Measurements from ENCODE around the gene NECTIN2.
"Not testable (repeated sequence)": the region's sequence is repeated elsewhere in the genome, so short reads cannot be mapped to it uniquely, and the experiment has no call there.

The NECTIN2 gene

DNA sequence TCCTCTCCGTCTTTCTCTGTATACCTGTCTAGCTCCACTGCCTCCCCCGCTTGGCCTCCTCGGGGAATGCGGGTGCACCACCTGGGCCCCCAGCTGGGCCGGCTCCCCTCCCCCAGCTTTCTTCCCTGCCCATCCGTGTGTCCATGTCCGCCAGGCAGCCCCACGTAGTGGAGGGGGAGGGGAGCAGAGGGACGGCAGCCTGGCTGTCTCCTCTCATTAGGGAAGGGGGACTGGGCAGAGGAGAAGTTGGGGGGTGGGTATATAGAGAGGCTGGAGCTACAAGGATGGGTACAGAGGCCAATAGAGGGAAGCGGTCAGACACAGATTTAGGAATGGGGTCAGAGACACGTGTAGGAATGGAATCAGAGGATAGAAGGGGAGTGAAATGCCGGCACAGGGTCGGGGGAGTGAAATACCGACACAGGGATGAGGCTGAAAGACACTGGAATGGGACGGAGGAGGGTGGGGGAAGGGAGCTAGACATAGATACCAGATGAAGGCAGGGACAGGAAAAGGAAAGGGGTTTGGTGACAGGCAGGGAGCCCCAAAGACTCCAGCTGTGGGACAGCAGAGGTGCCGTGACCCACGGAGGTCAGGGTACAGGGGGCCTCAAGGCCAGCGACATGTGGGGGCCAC is 2.8 kb downstream of the NECTIN2 start:
- in situ Hi-C loops (cut with MboI; ENCODE audit: low sequenced_read_pairs) = no loop called here

DNA sequence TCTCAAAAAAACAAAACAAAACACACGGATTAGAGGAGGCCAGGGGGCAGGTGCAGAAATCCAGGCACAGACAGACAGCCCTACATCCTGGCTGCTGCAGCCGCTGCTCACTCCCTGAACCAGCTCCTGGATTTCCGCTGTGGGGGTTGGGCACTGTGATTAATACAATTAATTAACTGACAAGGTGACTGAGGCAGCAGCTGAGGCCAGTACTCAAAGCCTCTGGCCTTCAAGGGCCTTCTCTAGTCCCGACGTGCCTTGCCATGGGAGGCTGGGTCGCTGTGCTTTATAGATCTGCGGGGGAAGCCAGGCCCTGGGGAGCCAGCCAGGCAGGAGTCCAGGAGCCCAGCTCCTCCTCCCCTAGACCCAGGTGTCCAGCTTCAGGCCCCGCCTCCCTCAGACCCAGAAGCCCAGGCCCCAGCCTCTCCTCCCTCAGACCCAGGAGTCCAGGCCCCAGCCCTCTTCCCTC is 4.6 kb downstream of the NECTIN2 start:
- in situ Hi-C loops (cut with MboI; ENCODE audit: low sequenced_read_pairs) = no loop called here

DNA sequence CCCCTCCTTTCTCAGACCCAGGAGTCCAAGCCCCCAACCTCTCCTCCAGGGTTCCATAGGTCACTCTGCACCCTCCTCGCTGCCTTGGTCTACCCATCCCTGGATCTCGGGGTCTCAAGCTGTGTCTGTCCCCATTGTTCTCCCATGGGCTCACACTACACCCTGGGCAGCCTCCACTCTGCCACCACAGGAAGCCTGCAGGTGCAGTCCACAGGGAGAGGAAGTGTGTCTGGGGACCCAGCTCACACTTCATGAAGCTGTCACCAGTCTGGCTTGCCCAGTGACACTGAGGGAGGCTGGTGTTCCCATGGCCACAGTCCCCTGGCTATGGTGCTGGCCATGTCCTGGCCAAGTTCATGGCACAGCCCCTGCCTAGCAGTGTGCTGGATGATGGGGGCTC is 5.3 kb downstream of the NECTIN2 start:
- in situ Hi-C loops (cut with MboI; ENCODE audit: low sequenced_read_pairs) = no loop called here

DNA sequence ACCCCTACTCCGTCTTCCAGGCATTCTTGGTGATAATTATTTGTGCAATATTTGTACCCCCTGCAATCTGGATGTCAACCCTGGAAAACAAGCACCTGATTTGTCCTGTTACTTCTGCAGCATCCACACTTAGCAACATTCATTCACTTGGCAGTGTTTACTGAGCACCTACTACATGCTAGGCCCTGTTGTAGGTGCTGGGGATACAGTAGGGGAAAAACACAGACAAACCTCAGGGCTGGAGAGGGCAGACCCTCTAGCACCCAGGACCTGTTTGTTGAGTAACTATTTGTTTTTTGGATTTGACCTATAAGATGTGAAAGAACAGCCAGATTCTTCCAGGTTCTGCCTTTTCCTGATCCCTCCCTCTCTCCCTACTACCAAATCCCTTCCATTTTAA is 9.5 kb downstream of the NECTIN2 start:
- in situ Hi-C loops (cut with MboI; ENCODE audit: low sequenced_read_pairs) = no loop called here

DNA sequence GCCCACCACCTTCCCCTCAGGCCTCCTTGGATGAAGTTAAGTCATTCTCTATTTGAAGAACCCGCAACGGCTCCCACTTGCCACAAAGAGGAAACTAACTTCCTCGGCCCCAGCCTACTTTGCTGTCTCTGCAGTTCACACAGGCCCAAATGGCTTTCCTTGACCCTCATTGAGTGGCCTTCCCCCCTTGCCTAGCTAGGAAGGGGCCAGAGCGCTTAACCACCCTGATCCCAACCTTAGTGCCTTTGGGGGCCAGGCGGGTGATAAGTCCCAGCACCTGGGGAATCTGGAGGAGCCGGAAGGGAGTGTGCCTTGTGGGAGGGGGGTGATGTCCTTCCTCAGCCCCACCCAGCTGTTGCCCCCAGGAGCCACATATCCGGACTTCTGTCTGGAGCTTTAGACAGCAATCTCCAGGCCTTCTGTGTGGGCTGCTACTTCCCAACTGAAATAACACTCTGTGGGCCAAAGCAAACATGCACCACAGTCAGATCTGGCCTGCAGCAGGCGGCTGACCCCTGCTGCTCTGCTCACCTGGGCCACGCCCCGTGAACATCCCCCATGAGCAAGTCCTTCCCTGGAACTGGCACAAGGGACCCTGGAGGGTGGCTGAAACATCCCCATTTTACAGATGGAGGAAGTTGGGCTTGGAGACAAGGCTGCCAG is 10.5 kb downstream of the NECTIN2 start:
- in situ Hi-C loops (cut with MboI; ENCODE audit: low sequenced_read_pairs) = no loop called here

DNA sequence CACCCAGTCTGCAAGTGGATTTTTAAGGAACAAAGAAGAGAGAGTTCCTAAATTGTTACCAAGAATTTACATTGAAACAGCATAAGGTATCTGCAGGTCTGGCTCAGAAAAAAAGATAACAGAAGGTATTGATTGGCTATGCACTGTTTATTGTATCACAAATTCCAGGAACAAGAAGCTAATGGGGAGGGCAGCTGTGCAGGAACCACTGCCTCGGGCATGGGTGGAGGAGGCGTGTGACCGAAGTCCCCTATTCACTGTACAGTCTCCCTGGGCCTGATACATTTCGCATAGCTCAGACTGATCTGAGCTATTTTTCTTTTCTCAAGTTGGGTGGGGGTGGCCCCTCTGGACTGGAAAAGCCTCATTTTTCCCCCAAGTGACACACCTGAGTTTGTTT is 11.7 kb downstream of the NECTIN2 start:
- in situ Hi-C loops (cut with MboI; ENCODE audit: low sequenced_read_pairs) = no loop called here

DNA sequence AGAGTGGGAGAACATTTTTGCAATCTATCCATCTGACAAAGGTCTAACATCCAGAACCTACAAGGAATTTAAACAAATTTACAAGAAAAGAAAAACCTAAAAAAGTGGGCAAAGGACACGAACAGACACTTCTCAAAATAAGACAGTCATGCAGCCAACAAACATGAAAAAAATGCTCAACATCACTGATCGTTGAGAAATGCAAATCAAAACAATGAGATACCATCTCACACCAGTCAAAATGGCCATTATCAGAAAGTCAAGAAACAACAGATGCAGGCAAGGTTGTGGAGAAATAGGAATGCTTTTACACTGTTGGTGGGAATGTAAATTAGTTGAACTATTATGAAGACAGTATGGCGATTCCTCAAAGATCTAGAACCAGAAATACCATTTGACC is 15.5 kb downstream of the NECTIN2 start:
- in situ Hi-C loops (cut with MboI; ENCODE audit: low sequenced_read_pairs) = not testable (repeated sequence)

DNA sequence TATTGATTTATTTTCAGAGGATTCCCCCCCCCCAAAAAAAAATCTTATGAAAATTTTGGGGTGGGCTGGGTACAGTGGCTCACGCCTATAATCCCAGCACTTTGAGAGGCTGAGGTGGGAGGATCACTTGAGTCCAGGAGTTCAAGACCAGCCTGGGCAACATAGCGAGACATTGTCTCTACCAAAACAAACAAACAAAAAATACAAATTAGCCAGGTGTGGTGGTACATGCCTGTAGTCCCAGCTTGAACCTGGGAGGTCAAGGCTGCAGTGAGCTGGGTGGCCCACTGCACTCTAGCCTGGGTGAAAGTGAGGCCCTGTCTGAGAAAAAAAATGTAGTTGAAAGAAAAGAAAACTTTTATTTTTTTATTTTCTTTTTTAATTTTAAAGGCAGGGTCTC is 17.9 kb downstream of the NECTIN2 start:
- in situ Hi-C loops (cut with MboI; ENCODE audit: low sequenced_read_pairs) = no loop called here

DNA sequence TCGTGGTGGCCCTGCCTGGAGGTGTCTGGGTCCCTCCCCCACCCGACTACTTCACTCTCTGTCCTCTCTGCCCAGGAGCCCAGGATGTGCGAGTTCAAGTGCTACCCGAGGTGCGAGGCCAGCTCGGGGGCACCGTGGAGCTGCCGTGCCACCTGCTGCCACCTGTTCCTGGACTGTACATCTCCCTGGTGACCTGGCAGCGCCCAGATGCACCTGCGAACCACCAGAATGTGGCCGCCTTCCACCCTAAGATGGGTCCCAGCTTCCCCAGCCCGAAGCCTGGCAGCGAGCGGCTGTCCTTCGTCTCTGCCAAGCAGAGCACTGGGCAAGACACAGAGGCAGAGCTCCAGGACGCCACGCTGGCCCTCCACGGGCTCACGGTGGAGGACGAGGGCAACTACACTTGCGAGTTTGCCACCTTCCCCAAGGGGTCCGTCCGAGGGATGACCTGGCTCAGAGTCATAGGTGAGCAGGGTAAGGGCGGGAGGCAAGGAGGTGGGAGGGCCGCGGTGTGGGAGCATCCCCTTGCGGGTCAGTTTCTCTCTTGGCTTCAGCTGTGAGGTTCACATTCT is 19.2 kb downstream of the NECTIN2 start:
- in situ Hi-C loops (cut with MboI; ENCODE audit: low sequenced_read_pairs) = no loop called here

DNA sequence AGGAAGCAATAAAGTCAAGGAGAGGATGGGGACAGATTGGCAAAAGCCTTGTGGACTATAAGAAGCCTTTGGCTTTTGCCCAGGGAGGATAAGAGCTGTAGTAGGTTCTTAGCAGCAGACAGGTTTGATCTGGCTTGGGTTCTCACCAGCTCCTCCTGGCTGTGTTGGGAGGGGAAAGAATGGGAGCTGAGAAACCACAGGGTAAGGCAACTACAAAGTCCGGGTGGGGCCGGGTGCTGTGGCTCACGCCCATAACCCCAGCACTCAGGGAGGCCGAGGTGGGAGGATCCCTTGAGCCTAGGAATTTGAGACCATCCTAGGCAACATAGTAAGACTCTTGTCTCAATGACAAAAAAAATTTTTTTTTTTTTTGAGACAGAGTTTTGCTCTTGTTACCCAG is 20.6 kb downstream of the NECTIN2 start:
- in situ Hi-C loops (cut with MboI; ENCODE audit: low sequenced_read_pairs) = no loop called here

DNA sequence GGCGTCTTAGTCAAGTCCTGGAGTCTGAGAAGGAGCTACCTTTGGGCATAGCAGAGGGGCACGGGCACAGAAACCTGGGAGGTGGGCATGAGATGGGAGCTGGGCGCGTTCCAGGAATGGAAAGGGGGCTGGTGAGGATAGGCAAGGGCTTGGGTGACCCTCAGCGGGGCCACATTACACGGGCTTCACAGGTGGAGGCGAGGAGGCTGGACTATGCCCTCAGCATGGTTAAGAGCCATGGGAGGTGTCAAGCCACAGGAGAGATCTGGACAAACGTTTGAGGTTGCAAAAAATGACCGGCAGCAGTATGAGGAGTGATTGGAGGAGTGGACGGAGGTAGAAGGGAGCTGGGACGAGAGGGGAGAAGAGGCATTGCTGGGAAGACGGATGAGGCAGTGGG is 21.5 kb downstream of the NECTIN2 start:
- in situ Hi-C loops (cut with MboI; ENCODE audit: low sequenced_read_pairs) = no loop called here

DNA sequence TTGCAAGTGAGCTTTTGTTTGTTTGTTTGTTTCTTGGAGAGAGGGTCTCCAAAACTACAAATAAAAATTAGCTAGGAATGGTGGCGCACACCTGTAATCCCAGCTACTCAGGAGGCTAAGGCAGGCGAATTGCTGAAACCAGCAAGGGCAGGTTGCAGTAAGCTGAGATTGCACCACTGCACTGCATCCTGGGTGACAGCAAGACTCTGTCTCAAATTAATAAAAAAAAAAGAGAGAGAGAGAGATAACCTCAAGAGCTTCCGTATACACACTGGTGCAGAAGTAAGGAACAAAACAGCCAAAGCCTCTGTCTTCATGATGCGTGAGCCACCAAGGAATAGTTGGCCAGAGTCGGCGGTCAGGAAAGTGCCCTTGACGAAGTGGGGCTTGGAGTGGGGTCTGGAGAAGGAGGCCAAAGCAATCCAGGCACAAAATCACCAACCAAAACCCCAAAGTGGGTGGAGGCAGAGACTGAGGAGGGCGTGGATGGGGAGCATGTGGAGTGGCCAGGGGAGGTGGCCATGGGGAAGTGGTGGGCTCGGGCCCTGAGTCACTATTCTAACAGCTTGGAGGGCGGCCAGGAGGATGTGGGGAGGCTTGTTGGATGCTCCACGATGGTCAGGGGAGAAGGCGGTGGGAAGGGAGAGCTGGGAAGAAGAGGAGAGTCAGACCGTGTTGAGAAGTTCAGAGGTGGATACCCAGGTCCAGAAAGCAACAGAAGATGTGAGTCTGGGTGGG is 23.8 kb downstream of the NECTIN2 start:
- in situ Hi-C loops (cut with MboI; ENCODE audit: low sequenced_read_pairs) = no loop called here

DNA sequence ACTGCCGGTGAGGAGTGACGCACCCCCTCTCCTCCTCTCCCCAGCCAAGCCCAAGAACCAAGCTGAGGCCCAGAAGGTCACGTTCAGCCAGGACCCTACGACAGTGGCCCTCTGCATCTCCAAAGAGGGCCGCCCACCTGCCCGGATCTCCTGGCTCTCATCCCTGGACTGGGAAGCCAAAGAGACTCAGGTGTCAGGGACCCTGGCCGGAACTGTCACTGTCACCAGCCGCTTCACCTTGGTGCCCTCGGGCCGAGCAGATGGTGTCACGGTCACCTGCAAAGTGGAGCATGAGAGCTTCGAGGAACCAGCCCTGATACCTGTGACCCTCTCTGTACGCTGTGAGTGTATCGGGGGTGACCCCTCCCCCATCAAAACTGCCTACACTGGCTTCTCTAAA is 25.7 kb downstream of the NECTIN2 start:
- in situ Hi-C loops (cut with MboI; ENCODE audit: low sequenced_read_pairs) = no loop called here

DNA sequence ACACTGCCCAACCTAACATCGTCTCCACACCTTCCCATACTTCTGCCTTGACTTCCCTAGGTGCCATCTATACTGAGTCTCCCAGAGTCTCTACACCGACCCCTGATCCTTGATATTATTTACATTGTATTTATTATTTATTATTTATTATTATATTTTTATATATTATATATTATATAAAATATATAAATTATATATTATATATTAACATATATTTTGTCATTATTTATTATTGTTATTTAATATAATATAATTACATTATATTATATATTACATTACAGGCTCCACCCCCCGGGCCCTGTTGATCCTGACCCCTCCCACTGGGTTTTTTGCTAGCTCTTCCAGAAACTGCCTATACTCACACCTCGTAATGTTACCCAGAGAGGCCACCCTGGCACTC is 26.6 kb downstream of the NECTIN2 start:
- in situ Hi-C loops (cut with MboI; ENCODE audit: low sequenced_read_pairs) = no loop called here

DNA sequence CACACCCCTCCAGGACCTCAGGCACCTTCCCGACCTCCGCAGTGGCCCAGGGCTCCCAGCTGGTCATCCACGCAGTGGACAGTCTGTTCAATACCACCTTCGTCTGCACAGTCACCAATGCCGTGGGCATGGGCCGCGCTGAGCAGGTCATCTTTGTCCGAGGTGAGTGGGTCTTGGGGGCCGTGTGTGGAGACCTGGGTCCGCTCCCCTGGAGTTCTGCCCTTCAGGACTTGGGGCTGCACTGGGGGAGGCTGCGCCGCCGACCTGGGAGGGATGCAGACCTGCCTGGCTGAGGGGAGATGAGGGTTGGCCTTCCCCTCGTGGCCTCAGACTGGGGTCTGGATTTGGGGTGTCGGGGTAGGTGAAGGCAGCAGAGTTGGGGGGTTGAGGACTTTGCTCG is 28.2 kb downstream of the NECTIN2 start:
- in situ Hi-C loops (cut with MboI; ENCODE audit: low sequenced_read_pairs) = no loop called here

DNA sequence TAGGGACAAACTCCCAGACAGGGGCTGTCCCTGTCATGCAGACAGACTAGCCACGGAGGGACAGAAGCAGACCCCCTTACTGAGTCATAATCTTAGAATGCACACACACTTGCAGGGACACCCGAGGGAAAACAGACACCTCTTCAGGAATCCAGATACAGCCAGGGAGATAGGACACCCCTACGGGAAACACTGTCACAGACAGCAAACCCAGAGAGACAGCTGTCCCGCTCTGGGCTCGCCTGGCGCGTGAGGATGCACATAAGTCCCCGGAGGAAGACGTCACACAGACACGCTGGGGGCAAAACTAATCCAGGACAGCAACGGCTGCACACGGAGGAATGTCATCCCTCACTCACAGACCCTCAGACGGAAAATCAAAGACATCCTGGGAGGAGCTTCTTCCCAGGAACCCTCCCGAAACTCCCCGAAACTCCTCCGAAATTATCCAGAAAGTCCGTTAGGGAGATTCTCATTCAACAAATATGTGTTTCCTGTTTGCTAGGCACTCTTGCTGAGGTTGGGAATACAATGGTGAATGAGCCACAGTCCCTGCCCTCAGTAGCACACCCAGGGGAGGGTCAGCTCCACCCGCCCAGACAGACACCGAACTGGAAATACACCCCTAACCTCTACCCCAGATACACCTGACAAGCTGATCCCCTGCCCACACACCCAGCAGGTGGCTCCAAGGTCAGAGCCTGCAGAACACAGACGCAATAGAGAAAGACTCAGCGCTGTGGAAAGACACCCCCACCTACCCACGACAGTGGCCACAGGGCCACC is 29.8 kb downstream of the NECTIN2 start:
- in situ Hi-C loops (cut with MboI; ENCODE audit: low sequenced_read_pairs) = no loop called here

DNA sequence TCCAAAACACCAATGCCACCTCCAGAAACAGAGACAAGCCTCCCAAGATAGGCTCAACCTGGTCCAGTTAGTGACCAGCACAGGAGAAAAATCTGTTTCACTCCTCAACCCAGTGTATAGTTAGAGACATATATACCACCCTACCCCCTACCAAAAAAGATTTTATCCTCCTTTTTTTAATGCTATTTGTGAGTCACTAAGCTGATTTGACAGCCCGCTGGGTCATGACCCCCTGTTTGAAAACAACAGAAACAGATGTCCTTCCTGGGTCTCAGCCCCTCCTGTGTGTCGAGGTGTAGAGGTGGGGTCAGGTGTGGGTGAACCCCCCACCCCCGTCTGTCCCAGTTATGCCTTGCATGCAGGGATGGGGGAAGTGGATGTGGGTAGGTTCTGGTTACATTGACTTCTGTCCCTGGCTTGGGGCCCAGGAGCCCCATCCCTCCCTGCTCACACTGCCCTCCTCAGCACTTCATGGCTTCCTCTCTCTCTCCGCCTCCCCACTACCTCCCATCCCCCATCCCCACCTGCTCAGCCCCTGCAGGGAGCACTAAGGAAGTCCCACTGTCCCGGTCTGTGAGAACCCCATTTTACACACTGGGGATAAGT is 30.9 kb downstream of the NECTIN2 start:
- in situ Hi-C loops (cut with MboI; ENCODE audit: low sequenced_read_pairs) = no loop called here

DNA sequence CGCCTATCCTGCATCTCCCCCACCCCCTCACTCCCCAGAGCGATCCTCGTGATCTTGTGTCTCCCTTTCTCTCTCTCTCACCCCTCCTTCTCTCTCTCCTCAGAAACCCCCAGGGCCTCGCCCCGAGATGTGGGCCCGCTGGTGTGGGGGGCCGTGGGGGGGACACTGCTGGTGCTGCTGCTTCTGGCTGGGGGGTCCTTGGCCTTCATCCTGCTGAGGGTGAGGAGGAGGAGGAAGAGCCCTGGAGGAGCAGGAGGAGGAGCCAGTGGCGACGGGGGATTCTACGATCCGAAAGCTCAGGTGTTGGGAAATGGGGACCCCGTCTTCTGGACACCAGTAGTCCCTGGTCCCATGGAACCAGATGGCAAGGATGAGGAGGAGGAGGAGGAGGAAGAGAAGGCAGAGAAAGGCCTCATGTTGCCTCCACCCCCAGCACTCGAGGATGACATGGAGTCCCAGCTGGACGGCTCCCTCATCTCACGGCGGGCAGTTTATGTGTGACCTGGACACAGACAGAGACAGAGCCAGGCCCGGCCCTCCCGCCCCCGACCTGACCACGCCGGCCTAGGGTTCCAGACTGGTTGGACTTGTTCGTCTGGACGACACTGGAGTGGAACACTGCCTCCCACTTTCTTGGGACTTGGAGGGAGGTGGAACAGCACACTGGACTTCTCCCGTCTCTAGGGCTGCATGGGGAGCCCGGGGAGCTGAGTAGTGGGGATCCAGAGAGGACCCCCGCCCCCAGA is 32.2 kb downstream of the NECTIN2 start:
- in situ Hi-C loops (cut with MboI; ENCODE audit: low sequenced_read_pairs) = no loop called here

DNA sequence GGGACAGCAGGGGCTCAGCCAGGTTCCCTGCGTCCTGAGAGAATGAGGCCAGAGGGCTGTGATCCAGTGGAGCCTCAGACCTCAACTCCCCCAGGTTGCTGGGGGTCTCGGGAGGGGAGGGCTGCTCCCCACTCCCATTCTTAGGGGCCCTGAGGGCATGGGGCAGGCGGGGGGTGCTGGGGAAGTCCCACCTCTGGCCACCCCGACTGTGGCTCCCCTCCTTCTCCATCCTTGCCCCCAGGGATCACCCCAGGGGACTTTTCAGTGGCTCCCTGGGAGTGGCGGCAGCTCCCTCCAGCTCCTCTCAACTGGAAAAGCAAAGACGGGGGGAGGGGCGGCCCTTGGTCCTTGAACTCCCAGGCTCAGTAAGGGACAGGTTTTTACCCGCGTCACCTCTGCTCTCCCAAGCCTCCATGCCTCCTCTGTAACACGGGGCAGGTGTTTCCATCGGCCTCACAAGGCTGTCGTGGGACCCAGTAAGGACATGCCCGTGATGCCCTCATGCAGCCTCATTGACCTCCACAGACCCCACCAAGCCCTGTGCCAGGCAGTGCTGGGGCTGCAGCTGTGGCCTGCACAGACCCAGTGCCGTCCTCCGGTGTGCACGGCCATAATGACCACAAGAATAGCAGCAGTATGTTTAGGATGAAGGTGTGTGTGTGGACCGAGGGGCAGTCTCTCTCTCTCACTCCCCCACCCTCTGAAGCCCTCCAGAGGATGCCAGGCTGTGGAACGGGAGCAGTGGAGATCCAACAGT is 33.4 kb downstream of the NECTIN2 start:
- in situ Hi-C loops (cut with MboI; ENCODE audit: low sequenced_read_pairs) = no loop called here
